HG03175 (cell line): ENCODE measurements around the gene NTSR1.

Source experiments
- ATAC-seq: cut with Tn5 transposase; IDR thresholded peaks from one replicate; pipeline ENCODE4 v1.9.1; 2021; ENCODE audit warnings: mild to moderate bottlenecking, moderate library complexity; ENCODE audit not compliant: unreplicated experiment

NTSR1 gene

DNA sequence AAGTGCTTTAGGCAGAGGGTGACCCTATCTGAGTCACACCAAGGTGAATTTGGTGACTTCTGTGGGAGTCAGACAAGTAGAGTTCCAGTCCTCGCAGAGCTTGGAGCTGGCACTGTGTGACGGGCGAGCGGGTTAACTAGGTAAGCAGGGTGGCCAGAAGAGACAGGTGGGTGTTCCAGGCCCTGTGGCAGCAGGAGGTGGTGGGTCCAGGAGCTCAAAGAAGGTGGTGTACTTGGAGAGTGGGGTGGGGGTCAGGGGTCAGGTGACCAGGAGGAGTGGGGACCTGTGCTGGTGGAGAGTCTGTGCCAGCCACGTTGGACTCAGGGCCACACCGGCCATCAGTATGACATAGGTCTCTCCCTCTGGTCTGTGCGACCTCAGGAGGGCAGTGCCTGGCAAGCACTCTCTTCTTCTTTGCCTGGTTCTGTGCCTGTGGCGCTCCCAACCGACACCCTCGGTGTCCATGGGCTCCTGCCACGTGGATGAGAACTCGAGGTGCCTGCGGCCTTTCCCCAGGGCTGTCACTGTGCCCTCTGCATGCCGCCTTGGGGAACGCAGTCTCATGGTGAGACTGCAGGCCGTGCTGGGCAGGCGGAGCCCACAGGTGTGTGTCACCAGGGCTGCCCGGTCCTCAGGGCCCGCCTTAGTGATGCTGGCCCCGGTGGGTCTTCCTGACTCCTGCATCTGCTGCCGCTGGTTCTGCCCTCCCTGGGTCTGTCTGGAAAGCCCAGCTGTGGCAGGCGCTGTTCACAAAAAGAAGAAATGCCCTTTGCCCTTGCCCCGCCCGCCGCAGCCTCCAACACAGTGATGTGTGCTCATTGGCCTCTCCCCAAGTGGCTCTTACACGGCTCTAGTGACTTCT, 89.3 kb downstream of the NTSR1 start:
- no peak for ATAC-seq

DNA sequence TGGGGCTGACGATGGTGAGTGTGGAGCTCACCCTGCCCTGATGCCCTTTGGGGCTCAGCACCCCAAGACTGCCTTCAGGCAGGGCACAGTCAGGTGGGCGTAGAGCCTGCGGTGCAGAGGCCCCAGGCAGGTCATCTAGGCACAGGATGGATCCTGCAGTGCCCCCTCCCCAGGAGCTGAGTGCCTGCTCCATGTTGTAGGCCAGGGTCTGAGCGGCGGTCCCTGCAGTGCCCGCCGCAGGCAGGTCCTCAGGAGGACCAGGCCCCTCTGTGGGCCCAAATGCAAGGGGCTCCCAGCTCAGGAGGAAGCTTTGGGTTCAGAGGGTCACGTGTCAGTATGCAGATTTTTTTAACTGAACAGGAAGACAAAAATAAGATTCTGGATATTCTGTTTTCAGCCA, 90.4 kb downstream of the NTSR1 start:
- ATAC-seq, result no peak

DNA sequence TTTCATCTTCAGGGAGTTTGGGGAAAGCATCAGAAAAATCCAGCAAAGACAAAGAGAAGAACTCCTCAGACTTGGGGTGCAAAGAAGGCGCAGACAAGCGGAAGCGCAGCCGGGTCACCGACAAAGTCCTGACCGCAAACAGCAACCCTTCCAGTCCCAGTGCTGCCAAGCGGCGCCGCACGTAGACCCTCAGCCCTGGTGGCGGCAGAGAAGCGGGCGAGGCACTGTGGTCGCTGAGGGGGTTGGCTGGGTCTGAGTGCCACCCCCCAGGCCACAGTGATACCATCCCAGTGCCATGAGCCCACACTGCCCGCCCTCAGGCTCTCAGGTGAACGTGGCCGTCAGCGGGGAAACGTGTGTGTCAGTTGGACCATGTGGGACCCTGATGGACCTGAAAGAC, 90.8 kb downstream of the NTSR1 start:
- no peak for ATAC-seq

DNA sequence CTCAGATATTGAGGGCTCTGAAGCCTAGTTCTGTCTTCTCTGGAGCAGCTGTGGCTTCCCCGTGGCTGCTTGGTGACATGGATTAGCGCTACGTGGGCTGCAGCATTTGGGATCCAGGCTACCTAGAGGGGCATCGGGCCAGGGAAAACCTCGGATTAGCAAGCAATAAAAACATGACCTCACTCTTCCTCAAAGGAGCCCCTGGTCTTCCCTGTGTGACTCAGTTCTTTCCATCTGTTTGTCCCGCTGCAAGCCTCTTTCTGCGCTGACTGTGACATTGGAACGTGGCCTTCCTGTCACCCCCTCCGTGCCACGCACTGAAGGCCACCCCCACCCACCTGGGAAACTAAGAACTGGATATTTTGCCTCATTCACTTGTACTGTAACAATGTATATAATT, 91.2 kb downstream of the NTSR1 start:
- no peak for ATAC-seq

DNA sequence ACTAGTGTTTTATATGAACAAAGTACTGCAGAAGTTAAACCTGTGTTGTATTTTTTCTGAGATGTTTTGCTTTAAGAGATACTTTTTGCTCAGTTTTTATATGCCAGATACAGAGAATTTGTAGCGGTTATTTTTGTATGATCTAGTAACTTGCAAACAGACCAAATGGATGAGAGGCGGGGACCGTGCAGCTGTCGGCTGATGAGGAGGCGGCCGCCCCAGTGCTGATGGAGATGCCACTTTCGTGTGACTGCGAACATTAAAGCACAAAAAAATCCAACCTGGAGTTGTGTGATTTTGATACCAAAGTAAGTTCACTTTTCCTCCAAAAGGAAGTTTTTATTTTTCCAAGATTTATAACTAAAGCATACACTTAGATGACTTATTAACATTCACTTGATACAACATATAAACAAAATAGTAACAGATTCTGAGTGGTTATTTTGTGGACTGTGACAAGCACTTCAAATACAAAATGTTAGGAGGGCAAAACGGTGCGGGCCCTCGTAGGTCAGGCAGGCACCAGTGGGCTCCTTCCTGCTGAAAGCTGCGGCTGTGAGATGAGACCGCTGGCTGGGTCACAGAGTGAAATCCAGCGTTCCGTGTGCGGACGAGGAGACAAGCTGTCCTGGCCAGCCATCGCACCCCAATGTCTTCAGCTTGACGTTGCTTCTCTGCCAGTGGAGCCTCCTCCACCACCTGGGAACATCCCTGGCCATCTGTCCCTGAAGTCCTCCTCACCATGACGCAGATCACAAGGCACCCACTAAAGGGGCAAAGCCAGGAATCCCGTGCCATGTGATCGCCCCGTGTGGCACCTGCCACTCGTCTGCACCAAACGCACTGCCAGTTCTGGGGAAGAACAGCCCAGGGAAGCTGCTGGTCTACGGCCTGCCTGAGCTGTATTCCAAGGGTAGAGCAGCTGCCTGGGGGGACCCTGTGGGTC, 92.0 kb downstream of the NTSR1 start:
- no peak for ATAC-seq

DNA sequence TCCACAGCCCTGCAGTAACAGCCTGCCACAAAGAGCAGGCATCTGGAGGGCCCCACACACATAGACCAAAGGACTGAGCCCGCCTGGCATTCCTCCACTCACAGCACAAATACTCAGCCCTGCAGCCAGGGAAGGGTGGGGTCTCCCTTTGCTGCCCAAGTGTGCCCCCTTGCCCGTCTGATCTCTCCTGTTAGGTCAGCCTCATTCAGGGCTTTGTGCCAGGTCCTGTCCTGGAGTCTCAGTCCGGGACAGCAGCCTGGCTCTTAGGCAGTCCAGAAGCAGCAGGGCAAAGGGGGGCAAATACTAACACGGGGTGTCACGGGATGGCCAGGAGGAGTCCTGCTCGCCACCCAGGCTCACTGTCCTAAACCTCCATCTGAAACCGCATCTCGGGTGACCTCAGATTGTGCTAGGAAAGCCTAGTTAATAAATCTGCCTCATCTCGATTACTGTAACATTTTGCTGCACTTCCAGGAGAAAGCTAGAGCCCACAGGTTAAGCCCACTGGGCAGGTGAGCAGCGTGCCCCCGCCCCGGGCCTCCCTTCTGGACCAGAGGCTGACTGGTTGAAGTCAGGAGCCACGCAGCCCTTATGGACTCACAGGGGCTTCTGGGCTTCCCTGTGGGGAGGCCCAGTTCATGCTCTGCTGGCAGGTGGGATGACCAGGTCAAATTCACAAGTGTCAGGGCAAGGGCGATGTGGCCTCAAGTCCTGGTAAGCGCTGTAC, 92.8 kb downstream of the NTSR1 start:
- ATAC-seq, result no peak

DNA sequence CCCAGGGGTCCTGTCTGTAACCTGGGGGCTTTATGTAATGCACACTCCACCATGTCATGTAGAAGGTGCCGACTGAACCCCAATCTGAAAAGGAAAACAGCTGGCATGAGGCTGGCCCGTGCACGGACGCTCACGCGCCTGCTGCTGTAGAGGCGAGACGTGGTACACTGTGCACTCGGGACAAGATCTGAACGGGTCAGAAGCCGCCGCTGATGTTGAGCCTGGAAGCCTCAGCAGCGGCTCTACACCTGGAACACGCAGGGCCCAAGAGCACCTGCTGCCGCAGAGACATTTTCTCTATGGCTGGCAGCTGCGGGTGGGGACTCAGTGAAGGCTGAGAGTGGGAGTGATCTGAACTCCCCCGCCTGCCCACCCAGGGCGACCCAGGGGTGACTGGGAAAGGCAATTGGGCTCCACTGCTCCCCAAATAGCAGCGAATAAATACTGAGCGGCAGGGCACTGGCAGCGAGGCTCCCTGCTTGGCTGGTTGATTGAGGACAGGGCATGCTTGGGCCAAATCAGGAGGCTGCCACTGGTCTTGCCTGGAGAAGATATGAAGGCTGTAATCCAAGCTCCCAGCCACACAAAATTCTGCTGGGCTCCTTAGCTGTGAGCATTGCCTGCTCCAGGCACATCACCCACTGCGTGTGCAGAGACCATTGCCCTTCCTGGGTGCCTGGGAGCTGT, 93.5 kb downstream of the NTSR1 start:
- ATAC-seq, result no peak

DNA sequence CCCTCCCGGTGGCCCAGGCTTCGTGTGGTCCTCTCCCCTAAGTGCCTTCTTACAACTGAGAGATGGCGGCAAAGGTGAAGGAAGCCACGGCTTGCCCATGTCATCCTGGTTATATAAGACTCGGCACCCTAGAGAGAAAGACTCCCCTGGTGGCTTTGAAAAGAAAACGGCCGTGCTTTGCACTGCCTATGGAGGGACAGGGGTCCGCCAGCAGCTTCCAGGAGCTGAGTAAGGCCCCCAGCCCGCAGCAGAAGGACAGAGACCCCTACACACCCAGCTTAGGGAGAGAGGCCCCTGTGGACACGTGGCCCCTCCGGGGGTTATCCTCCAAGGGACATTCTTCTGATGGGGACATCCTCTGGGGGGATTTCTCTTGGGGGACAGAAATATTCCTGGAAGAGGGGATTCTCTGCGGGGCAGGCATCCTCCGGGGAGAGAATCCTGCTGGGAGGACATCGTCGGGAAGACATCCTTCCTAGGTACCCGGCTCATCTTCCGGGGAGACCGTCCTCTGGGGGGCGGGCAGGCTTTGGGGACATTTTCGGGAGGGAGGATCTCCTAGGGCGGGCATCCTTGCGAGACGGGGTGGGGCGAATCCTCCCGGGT, 95.5 kb downstream of the NTSR1 start:
- peak; percentile 20 for ATAC-seq

DNA sequence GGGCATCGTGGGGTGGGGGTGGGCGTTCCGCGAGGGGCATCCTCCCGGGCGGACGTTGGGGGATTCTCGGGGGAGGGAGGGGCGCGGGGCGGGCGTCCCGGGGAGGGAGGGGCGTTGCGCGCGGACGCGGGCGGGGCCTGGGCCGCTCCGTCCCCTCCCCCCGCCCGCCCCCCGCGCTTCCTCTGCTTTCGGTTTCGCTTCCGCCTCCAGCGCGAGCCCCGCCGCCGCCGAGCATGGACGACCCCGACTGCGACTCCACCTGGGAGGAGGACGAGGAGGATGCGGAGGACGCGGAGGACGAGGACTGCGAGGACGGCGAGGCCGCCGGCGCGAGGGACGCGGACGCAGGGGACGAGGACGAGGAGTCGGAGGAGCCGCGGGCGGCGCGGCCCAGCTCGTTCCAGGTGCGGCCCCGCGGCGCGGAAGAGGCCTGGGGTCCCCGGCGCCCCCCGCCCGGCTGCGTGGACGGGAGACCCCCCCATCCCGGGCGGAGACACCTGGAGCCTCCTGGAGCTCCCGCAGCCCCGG, 96.1 kb downstream of the NTSR1 start, which contains the start of gene OGFR:
TSS of gene OGFR (plus strand) at position 209 of the 528 bp plus-strand sequence. CDS start at position 234, 25 bp downstream.
- peak; percentile 53 for ATAC-seq

DNA sequence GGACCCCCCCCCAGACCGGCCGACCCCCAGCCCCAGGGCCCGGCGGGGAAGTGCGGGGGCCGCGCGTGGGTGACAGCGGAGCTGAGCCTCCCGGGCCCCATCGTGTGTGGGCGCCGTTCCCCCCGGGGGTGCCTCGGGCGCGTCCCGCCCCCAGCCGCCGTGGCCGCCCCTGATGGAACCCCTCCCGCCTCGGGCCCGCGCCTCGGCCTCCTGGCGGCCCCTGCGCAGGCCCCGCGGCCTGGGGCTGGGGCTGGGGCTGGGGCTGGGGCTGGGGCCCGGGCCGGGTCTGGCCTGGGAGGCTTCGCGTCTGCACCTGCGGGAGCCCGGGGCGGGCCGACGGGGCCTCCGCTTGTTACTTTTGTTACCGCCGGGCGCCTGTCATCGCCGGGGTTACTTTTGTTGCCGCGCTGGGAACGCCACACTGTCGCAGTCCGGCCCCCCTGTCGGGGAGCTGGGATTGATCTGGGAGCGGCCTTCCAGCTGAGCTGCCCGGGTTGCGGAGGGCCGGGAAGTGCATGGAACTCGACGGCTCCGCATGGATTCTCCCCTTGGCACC, 96.6 kb downstream of the NTSR1 start:
- ATAC-seq, result peak; percentile 26

DNA sequence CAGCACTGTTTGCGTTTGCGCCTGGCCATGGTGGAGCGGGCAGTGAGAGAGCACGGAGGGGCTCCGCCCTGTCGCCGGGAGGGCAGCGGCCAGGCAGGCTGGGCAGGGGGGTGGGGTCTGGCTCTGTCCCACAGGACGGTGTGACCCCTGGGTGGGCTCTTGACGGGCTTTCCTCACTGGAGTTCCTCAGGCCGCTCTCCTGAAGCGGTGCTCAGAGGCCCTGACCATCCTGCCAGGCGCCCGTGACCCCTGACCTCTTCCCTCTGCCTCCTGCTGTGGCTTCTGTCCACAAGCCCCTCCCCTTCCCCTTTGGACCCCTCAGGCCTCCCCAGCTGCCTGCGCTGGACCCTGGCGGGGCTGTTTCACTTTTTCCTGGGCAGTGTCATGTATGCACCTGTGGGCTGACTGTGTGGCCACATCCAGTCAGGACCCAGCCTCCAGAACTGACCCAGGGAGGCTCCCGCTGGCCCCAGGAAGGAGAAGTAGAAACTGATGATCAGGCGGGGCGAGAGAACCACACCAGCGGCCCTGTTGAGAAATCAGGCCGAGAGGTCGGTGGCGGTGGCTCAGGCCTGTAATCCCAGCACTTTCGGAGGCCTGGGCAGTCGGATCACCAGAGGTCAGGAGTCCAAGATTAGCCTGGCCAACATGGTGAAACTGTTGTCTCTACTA, 97.2 kb downstream of the NTSR1 start:
- no peak for ATAC-seq

DNA sequence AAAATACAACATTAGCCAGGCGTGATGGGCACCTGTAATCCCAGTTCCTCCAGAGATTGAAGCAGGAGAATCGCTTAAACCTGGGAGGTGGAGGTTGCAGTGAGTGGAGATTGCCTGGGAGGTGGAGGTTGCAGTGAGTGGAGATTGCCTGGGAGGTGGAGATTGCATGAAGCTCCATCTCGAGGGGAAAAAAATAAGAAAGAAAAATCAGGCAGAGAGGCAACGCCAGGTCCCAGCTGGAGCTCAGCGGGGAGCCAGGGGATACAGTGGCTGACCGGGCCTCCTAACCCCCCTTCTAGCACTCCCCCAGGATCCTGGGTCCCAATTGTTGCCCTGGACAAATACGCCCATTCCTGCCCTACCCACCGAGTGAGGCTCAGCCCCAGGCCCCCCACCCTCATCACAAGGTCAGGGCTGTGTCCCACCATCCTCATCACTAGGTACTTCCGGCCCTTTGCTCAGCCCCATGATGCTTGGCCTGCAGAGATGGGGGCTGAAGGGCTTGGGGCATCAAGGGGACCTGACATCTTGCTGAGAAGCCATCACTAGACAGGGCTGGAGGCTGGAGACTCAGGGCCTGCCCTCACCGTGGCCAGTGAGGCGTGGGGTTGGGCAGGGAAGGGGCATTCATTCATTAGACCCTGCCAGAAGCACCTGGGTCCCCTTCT, 97.9 kb downstream of the NTSR1 start:
- ATAC-seq, result no peak

DNA sequence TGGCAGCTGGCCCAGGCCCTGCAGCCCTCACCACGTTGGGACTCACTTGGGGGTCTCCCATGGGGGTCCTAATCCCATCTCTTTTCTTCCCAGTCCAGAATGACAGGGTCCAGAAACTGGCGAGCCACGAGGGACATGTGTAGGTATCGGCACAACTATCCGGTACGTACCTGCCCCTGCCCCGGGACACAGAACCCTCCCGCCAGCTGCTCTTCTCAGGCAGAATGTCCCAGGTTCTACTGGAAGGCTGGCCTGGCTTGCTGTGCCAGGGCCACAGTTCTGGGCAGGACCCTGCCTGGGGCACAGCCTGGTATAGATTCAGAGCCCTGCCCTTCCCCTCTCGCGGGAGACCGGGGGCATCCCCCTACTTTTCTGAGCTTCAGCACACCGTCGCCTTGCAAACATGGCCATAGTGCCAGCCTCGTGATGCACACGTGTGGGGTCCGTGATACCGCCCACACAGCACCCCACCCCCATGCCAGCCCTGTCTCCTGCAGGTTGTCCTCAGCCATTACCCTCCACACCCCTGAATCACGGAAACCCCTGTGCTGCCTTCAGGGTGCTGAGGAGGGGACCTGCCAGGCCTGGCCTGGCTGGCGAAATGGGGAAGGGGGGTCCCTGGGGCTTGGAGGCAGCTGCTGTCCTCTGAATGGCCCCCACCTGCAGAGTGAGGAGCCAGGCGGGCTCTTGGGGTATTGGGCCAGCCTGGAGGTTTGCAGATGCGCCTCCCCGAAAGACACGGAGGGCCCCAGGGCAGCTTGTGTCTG, 99.0 kb downstream of the NTSR1 start:
- no peak for ATAC-seq

DNA sequence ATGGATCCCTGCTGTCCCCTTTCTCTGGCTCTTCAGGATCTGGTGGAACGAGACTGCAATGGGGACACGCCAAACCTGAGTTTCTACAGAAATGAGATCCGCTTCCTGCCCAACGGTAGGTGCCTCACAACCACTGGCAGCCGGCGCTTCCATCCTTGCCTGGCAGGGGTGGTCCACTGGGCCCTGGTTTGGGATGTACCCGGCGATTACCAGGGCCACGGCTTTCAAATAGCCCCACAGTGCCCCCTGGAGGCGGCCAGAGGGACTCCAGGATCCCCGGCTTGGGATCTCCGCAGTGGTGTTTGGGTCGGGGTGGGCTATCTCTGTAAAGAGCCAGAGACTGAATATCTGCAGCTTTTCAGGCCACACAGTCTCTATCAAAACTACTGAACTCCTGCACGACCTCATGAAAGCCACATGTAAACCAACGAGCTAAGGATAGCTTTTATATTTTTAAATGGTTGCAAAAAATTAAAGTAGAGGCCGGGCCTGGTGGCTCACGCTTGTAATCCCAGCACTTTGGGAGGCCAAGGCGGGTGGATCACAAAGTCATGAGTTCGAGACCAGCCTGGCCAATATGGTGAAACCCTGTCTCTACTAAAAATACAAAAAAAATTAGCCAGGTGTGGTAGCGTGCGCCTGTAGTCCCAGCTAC, 99.7 kb downstream of the NTSR1 start:
- ATAC-seq, result no peak

DNA sequence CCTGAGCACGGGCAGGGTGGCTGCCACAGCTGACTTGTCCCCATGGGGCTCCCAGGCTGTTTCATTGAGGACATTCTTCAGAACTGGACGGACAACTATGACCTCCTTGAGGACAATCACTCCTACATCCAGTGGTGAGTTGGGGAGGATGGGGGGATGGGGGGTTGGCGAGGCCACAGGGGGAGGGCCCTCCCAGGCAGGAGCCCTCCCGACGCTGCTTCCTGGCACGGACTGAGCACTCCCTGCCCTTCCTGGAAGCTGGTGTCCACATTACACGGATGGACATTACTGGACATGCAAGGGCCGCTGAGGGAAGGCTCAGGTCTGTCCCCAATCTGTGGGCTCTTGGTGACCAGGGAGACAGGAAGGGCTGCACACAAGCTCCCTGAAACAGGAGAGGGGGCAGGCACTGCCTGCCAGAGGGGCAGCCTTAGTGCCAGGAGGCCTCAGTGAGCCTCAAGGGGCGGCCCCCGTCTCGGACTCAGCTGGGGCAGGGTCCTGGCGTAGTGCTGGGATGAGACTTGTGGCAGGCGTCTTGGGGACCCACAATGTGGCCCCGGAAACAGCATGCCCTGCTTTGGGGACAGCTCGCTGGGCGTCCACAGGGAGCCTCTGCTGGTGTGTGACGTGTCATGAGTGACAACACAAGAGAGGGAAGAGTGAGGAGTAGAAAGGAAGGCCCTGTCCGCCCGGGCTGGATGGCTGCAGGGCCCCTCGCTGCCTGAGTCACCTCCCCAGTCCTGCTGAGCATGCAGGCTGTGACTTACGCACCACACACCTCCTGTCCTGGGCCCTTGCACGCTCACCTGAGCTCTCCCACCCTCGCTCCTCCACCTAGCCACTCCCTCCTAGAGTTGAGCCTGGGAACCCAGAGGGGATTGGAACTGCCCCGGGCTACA, 101.1 kb downstream of the NTSR1 start:
- ATAC-seq, result no peak

DNA sequence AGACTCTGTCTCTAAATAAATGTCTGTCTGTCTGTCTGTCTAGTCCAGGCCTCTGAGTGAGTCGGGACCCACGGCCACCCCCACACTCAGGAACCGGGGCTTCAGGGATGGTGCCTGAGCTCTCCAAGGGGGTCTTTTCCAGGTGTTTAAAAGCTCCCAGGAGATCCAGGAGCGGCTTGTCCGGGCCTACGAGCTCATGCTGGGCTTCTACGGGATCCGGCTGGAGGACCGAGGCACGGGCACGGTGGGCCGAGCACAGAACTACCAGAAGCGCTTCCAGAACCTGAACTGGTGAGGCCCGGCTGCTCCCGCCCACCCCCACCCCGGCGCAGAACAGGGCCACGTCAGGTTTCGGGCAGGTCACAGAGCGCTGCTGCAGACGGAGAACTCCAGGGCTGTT, 102.7 kb downstream of the NTSR1 start:
- ATAC-seq, result no peak
